Right lobe of liver (tissue), 6 donors: Measurements from ENCODE around the gene MKRN1. TPM values are rescaled to one million over a fixed set of nuclear protein-coding genes. Genes with fewer than 3 reads are reported as not detected.
A peak's percentile ranks its signal among the peaks of the same experiment; 100 is the strongest.

Source experiments
- ATAC-seq, 4 donors: fragments of 200-7000 bp; cut with Tn5 transposase; one replicate each; pipeline ENCODE4 v1.9.1; 2020; ENCODE audit warnings: mild to moderate bottlenecking in 4 of 4, moderate library complexity in 4 of 4
- DNase-seq, 3 donors: peaks; one replicate each; pipeline ENCODE4 v3.0.0-alpha.2; 2020
- H3K27ac ChIP-seq, 3 donors: fragments of 200-600 bp; one replicate each; pipeline ENCODE4 v1.8.0; 2022
- H3K27me3 ChIP-seq, 2 donors: fragments of 200-600 bp; one replicate each; pipeline ENCODE4 v1.8.0; 2022
- H3K36me3 ChIP-seq, 4 donors: fragments of 200-600 bp; sonication (generic) in 1 of 4; one replicate each; pipeline versions ENCODE4 v1.5.1 to v1.8.0; 2017 to 2022; ENCODE audit warnings: control low read depth in 1 of 4
- H3K4me1 ChIP-seq, 4 donors: fragments of 200-600 bp; sonication (generic) in 1 of 4; one replicate each; pipeline versions ENCODE4 v1.5.1 to v1.8.0; 2017 to 2022; ENCODE audit warnings: control low read depth in 1 of 4
- H3K4me3 ChIP-seq, 3 donors: fragments of 200-600 bp; one replicate each; pipeline ENCODE4 v1.8.0; 2022
- H3K9me3 ChIP-seq, 4 donors: fragments of 200-600 bp; sonication (generic) in 1 of 4; one replicate each; pipeline versions ENCODE4 v1.5.1 to v1.8.0; 2017 to 2022; ENCODE audit warnings: control low read depth in 1 of 4
- POLR2A ChIP-seq: fragments of 450-650 bp; IDR thresholded peaks from one replicate; pipeline ENCODE4 v1.6.1; 2017; ENCODE audit warnings: antibody characterized with exemption, mild to moderate bottlenecking
- whole genome bisulfite sequencing: methylation state at CpG from one replicate; pipeline ENCODE4 v1.1.6; 2018; ENCODE audit warnings: low coverage, low lambda C conversion rate; ENCODE audit not compliant: insufficient coverage; ENCODE audit errors: missing lambda C conversion rate; 5-methylcytosine and 5-hydroxymethylcytosine counted together
- intact Hi-C, 2 donors: fragments of 100-400 bp; cut with DNase I; formaldehyde crosslinking; loops; one replicate each; pipeline versions ENCODE4 v1.11.2 to v1.14.1; 2022
- total RNA-seq, 6 experiments: library from RNA; depleted of rRNA in 2 of 6; stranded (reverse); fragments of >200 nt in 2 of 6; fragmentation: NEBNext Ultra II Directional in 3 of 6; extraction: Animal tissue kit (Norgen Biotek cat#: 25700) in 3 of 6; gene quantifications; one replicate each; pipeline versions ENCODE4 v1.1.0 to v1.2.4, GENCODE V29; 2016 to 2023
- TF ChIP-seq, protein P1 (sequence below), 4 donors: fragments of 200-600 bp in 3 of 4; fragments of 450-650 bp in 1 of 4; IDR thresholded peaks; one replicate each; pipeline versions ENCODE4 v1.5.1 to v1.8.0; 2016 to 2022; ENCODE audit warnings: antibody characterized with exemption in 4 of 4, mild to moderate bottlenecking in 2 of 4
- donor health status: DM: no; HTN: yes; CAD: no.
- donor health status: DM: no; HTN: no; CAD: no.
- donor health status: DM: no; HTN: no; CAD: no.
- donor health status: DM: no; HTN: yes; CAD: no.
- donor health status: DM: no; HTN: yes; CAD: no.

Gene MKRN1
- total RNA-seq, 6 experiments from 2014 or later, result 27.0 to 49.3 (median 32.8) TPM

DNA sequence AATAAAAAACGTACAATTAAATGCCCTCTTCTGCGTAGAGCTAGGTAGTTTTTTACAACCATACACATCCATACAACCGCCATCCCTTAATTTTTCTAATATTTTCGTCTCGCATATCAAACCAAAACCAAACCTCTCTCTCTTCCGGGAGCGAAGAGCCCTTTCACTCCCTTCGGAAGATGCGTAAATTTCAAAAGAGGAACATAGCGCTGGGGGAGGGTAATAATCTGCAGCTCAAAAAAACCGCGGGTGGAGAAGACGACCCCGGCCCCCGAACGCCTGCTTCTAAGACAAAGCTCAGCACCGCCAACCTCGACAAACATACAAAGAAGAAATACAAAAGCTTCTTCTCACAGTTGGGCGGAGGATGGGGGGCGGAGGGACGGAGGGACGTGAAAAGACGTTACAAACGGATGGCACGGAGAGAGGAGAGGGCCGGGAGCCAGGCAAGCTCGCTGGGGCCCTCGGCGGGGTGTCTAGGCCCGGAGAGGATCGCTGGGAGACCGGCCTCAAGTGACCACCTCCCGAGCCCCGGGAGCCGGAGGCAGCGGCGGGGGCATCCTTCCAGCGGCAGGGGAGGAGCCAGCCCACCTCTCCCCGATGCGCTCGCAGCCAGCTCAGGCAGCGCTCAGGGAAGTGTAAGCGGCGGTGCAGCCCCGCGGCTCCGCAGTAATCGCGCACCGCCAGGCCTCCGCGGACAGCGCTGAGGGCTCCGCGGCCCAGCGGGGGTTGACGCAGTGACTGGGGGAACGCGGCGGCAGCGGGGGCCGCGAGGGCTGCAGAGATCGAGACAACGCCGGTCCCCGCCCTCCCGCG, 851 bp downstream of the MKRN1 start:
- H3K27me3 ChIP-seq, result no peaks in the 10 kb centered on the region
- no peaks in the 10 kb centered on the region for H3K9me3 ChIP-seq
- WGBS, result 0% methylated on average over 37 of the region's 69 CpGs
- peak; percentile 16 to 35 (median 27) for ATAC-seq
- intact Hi-C loops, result no loop called here
- peak; percentile 48 to 69 (median 53) for DNase-seq
- H3K4me1 ChIP-seq, result peaks cover 0 to 28% (median 7%) of the 10 kb centered on the region in 4 donors
- peak overlapping the region; percentile 85 to 93 (median 88) for H3K27ac ChIP-seq
- H3K4me3 ChIP-seq, result peak overlapping the region; percentile 93 to 96 (median 94)
- no peaks in the 10 kb centered on the region for H3K36me3 ChIP-seq
- TF ChIP-seq, protein P1, sequence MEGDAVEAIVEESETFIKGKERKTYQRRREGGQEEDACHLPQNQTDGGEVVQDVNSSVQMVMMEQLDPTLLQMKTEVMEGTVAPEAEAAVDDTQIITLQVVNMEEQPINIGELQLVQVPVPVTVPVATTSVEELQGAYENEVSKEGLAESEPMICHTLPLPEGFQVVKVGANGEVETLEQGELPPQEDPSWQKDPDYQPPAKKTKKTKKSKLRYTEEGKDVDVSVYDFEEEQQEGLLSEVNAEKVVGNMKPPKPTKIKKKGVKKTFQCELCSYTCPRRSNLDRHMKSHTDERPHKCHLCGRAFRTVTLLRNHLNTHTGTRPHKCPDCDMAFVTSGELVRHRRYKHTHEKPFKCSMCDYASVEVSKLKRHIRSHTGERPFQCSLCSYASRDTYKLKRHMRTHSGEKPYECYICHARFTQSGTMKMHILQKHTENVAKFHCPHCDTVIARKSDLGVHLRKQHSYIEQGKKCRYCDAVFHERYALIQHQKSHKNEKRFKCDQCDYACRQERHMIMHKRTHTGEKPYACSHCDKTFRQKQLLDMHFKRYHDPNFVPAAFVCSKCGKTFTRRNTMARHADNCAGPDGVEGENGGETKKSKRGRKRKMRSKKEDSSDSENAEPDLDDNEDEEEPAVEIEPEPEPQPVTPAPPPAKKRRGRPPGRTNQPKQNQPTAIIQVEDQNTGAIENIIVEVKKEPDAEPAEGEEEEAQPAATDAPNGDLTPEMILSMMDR (IDR thresholded peaks at IDR 0.05), result no peak
- TF ChIP-seq POLR2A, result no peak

DNA sequence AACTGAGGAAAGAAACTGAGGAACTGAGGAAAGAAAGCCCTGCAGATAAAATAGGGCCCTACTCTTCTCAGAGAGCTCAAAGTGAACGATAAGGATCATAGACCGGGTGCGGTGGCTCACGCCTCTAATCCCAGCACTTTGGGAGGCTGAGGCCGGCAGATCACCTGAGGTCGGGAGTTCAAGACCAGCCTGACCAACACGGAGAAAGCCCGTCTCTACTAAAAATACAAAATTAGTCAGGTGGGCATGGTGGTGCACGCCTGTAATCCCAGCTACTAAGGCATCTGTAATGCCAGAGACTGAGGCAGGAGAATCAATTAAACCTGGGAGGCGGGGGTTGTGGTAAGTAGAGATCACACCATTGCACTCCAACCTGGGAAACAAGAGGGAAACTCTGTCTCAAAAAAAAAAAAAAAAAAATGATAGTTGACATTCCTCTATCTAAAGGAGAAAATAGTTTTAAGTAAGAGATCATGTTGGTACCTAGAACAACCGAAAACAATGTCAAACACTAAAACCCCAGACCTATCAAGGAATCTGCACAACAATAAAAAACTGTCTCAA, 2.5 kb downstream of the MKRN1 start:
- TF ChIP-seq POLR2A, result no peak
- TF ChIP-seq, protein P1 (IDR thresholded peaks at IDR 0.05), result no peak
- H3K36me3 ChIP-seq, result no peaks in the 10 kb centered on the region
- H3K4me3 ChIP-seq, result peak overlapping the region in 2 of 3 donors; percentile 7 to 94
- peaks cover 0 to 28% (median 7%) of the 10 kb centered on the region in 4 donors for H3K4me1 ChIP-seq
- DNase-seq (no peak), ATAC-seq (no peak)
- peak overlapping the region; percentile 61 to 85 (median 63) for H3K27ac ChIP-seq
- intact Hi-C loops, result no loop called here
- 64% methylated on average over 10 of the region's 11 CpGs for WGBS
- no peaks in the 10 kb centered on the region for H3K9me3 ChIP-seq
- H3K27me3 ChIP-seq, result no peaks in the 10 kb centered on the region

DNA sequence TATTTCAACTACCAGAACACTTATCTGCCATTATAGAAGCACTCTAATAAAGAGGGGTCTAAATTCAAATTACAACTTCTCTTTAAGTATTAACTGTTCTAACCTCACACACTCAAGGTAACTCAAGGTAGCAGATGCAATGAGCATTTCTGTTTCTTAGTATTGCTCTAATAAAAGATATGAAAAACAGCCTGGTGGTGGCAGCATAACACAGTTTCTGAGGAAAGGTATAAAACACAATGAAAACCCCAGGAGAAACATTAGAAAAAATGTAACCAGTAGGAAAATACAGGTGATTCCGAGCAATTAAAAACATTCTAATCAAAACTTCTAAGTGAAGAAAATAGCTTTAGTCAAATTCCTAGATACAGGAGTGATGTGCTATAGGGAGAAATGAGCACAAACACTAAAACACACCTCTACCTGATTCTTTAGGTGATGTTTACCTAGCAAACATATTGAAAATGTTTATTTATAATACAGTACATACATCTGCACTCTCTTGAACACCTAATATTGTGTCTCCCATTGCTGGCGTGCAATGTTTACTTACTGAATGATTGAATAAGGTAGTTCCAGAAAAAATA, 3.5 kb downstream of the MKRN1 start:
- DNase-seq (no peak), ATAC-seq (peak in 1 of 4 donors; percentile 10)
- Histone ChIP-seq H3K4me1 (peaks cover 0 to 28% (median 7%) of the 10 kb centered on the region in 4 donors), H3K27me3 (no peaks in the 10 kb centered on the region), H3K36me3 (peaks cover 0 to 4% (median 2%) of the 10 kb centered on the region in 4 donors), H3K9me3 (no peaks in the 10 kb centered on the region), H3K27ac (no peak overlapping the region), H3K4me3 (no peak overlapping the region)
- 14% methylated on average over 2 of the region's 2 CpGs for WGBS
- intact Hi-C loops, result no loop called here
- no peak for TF ChIP-seq POLR2A
- TF ChIP-seq, protein P1 (IDR thresholded peaks at IDR 0.05), result peak; percentile 55 to 63 (median 58)

DNA sequence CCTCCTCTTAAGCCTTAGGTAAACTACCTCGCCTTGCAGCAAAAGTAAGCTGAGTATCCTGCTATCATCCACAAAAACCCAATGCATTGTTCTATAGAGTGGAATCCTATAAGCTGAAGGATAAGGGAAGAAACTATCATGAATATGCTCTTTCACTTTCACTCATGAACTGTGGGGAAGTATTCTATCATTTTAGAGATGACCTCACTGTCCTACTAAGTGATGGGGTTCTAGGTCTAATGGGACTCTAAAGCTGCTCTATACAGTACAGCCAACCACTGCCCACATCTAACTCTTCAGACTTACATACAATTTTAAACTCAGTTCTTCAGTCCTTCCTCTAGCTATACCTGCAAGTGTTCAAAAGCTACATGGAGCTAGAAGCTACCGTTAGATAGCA, 16.2 kb downstream of the MKRN1 start:
- 94% methylated on average over 2 of the region's 2 CpGs for WGBS
- peaks cover 8 to 45% (median 16%) of the 10 kb centered on the region in 4 donors for H3K36me3 ChIP-seq
- no peaks in the 10 kb centered on the region for H3K4me1 ChIP-seq
- H3K9me3 ChIP-seq, result no peaks in the 10 kb centered on the region
- ATAC-seq (no peak), DNase-seq (no peak)
- H3K27ac ChIP-seq, result no peak overlapping the region
- intact Hi-C loops, result no loop called here
- H3K27me3 ChIP-seq, result no peaks in the 10 kb centered on the region
- TF ChIP-seq, protein P1 (IDR thresholded peaks at IDR 0.05), result no peak
- TF ChIP-seq POLR2A, result no peak
- no peak overlapping the region for H3K4me3 ChIP-seq
